GM18951 (cell line): ENCODE data around the gene NRBF2.
"Not testable (repeated sequence)": the region's sequence is repeated elsewhere in the genome, so short reads cannot be mapped to it uniquely, and the experiment has no call there.

ENCODE experiments used
- POLR2A ChIP-seq: IDR thresholded peaks from 4 replicates; pipeline ENCODE4 v1.6.1; 2011; ENCODE audit warnings: mild to moderate bottlenecking; ENCODE audit not compliant: insufficient read length, insufficient read depth; ENCODE audit errors: extremely low read depth
- in situ Hi-C: fragments of 300-500 bp; cut with MboI; formaldehyde crosslinking; loops from one replicate; pipeline ENCODE4 v1.12.0; 2022; ENCODE audit warnings: low sequenced_read_pairs, mixed read lengths, inconsistent platforms; ENCODE audit not compliant: unreplicated experiment

The NRBF2 gene

DNA sequence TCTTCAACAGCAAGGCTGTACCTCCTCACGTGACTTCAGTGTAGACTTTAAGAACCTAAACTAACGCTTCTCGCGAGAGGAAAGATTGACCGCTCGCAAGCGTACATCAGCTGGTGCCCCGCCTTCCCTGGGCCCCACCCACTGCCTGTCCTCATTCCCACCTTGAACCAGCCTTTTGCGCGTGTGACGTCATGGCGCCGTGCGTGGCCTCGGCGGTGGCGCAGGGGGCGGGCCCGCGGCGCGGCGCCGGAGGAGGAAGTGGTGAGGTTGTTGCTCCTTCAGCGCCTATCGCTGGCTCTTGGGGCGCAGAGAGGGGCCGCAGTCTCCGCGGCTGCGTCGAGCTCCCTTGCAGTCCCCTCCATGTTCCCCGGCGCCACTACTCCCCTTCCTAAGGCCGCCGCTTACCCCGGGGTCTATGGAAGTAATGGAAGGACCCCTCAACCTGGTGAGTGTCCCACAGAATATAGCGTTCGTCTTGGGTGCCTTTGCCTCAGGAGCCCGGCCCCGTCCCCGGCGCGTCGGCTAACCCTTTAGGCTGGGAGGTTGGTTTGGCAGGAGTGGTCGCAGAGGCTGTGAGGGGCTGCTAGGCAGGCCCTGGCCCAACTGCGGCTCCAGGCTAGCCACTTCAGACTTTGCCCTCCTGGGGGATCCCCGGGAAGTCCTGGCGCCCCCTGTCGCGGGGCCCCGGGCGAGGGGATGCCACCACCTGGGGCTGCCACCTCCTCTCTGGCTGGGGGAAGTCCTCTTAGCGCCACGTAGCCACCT is at the start of gene NRBF2:
TSS of gene NRBF2 (plus strand) at position 273 of the 765 bp plus-strand sequence. CDS start at position 416, 143 bp downstream.
- peak; percentile 97 for TF ChIP-seq POLR2A
- in situ Hi-C loops: no loop called here

DNA sequence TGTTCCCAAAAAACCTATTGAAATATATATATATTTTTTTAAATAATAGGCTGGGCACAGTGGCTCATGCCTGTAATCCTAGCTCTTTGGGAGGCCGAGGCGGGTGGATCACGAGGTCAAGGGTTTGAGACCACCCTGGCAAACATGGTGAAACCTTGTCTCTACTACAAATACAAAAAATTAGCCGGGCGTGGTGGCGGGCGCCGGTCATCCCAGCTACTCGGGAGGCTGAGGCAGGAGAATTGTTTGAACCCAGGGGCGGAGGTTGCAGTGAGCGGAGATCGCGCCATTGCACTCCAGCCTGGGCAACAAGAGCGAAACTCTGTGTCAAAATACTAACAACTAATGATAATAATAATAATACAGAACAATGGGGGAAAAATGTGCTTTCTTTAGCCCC is 49.7 kb upstream of the NRBF2 start:
- in situ Hi-C loops: not testable (repeated sequence)

DNA sequence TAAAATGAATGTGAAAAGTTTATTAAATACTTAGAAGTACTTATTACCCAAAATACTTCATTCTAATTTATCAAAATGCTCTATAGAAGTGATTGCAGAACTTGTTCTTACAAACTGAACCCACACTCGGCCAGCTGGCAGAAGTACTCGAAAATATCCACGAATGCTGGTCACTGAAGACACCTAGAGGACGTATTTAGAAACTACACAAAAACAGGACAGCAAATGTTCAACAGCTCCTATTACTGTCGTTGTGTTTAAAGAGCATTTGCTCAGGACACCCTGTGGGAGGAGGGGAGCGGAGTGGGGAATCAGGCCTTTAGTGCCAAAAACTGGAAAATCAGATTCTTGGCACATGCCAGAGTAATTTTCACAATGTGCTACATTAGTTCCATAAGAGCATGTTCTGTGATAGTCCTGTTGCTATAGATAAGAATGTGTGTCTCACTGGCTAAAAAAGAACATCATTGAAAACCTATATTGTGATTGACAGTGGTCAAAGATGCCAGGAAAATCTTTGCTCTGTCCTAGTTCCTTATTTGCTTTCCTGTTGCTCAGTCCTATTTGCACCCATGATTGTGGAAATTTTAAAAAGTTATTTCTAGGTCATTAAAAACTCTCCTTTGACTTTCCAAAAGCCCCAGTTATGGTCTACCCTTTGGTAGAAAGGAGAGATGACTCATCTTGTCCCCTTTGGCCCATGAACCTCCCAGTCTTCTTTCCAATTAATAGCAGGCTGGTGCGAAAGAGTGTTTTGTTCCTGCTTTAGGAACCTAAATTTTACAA is 49.0 kb upstream of the NRBF2 start:
- TF ChIP-seq POLR2A: no peak
- in situ Hi-C loops: no loop called here

DNA sequence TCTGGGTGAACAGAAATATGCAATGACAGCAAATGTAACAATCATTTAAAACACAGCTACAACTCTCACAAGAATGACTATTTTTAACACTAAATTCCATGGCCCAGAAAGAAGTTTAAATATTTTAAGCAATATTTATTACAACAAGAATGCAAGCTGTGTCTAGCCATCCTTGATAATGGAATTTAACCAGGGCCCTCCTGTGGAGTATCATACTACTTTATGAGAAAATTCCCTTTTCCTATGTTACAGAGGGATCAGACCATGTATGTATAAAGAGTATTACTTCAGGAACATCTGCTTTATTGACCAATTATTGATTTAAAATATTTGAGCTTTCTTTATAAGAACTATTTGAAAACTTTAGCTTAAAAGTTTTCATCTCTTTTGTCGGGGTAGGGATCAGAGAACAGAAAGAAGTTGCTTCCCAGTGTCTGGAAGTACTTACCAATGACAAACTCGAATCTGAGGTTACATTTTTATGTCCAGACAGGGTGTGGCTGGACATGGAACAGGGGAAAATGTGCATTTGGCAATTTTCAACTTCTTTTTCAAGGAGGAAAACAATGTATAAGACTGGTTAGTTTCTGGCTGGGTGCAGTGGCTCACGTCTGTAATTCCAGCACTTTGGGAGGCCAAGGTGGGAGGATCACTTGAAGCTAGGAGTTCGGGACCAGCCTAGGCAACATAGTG is 48.3 kb upstream of the NRBF2 start:
- in situ Hi-C loops: no loop called here
- no peak for TF ChIP-seq POLR2A

DNA sequence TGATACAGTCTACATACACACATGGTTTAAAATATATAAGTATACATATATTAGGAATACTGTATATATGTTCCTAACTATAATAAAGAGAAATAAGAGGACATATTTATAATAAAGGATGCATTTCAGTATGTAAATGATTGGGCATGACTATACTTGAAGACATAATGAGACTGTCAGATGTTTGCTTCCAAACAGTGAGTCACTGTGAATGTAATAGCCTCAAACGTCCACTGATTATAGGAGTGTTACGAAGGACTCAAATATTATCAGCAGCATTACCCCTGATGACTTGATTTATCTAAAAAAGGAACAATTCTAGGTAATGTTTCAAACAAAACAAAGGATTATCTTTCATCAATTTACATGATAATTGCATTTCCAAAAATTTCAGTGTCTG is 39.9 kb upstream of the NRBF2 start:
- no peak for TF ChIP-seq POLR2A
- in situ Hi-C loops: no loop called here

DNA sequence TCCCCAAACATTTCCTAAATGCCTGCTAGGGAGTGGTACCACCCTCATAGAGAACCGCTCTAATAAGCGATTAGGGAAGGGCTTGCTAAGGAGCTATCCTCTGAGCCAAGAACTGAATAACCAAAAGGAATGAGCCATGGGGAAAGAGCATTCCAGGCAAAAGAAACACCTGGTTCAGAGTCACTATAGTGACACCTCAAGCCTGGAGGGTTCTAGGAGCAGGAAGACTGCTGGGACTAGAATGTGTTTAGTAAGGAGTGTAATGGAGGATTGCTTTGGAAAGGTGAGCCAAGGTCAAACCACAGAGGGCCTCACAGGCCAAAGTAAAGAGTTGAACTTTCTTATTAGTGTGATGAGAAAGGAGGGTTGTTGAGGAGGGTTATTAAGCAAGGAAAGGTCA is 38.7 kb upstream of the NRBF2 start:
- in situ Hi-C loops: no loop called here
- TF ChIP-seq POLR2A: no peak

DNA sequence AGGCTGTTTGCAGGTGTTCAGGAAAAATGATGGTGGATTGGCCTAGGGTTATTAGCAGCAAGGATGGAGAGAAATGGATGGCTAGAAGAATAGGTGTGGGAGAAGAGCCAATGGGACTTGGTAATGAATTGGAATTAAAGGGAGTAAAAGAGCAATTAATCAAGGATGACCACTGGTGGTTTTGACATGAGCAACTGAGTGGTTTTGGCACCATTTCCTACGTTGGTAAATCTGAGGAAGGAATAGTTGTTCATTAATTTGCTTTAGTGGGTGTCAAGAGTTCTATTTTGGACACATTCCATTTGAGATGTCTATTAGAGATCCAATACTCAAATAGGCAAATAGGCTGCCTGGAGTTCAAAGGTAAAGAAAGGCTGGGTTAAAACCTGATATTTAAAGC is 38.2 kb upstream of the NRBF2 start:
- no peak for TF ChIP-seq POLR2A
- in situ Hi-C loops: no loop called here

DNA sequence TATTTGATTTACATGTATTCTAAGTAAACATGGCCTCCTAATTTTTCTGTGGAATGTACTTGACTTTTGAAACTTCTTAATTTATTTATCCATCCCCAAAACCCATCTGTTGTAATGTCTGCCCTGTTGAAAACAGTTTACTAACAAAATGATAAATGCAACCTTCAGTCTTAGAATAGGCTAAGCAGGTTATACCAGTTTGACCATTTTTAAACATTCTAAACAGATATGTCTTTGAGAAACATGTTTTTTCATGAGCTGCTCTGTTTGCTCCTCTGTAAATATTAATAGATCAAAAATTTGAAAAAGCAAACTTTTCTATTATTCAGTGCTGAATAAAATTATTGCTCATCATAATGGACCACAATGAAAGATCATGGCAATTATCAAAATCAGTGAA is 33.4 kb upstream of the NRBF2 start:
- in situ Hi-C loops: no loop called here
- no peak for TF ChIP-seq POLR2A

DNA sequence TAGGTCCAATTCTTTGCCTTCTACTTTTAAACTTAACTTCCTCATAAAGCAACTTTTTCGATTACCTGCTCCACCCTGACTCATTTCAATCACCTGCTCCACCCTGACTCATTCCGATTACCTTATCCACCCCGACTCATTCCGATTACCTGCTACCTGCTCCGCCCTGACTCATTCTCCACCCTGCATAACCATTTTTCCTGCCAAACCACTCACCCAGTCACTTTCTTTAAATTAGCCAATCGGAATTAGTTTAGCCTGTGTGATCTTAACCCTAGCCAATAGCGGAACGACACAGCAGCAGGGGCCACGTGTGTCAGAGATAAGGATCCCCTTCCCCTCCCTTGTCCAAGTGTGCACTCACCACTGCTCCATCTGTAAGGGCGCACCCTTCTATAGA is 32.0 kb upstream of the NRBF2 start:
- in situ Hi-C loops: not testable (repeated sequence)

DNA sequence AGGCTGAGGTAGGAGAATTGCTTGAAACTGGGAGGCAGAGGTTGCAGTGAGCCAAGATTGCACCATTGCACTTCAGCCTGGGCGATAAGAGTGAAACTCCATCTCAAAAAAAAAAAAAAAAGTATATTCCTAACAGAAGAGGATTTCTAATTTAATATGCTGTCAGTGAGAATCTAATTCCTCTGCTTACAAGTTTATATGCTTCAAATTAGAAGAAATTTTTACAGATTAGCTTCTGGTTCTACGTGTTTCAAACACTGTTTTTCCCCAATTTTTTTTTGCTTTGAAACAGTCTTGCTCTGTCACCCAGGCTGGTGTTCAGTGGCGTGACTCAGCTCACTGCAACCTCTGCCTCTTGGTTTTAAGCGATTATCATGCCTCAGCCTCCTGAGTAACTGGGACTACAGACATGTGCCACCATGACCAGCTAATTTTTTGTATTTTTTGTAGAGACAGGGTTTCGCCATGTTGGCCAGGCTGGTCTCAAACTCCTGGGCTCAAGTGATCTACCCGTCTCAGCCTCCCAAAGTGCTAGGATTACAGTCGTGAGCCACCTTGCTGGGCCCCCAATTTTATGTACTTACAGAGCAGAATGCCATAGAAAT is 30.7 kb upstream of the NRBF2 start:
- in situ Hi-C loops: not testable (repeated sequence)

DNA sequence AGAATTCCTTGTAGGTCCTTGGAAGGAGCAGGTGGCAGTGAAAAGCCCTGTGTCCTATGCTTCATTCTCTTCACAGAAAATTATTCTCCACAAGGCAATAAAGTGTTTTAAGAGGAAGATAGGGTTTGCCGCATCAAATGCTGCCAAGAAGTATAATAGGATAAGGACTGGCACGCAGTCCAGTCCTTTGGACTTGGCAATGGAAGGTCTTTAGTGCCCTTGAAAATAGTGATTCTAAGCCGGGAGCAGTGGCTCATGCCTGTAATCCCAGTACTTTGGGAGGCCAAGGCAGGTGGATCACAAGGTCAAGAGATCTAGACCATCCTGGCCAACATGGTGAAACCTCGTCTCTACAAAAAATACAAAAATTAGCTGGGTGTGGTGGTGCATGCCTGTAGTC is 29.9 kb upstream of the NRBF2 start:
- in situ Hi-C loops: not testable (repeated sequence)

DNA sequence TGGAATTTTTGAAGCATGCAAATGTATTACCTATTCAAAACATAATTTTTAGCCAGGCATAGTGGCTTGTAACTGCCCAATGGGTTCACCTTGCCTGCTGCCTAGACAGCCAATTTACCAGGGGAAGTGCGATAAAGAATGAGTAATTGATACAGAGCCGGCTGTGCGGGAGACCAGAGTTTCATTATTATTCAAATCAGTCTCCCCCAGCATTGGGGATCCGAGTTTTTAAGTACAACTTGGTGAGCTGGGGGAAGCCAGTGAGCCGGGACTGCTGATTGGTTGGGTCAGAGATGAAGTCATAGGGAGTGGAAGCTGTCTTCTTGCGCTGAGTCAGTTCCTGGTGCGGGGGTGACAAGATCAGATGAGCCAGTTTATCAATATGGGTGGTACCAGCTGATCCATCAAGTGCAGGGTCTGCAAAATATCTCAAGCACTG is 29.1 kb upstream of the NRBF2 start:
- in situ Hi-C loops: no loop called here
- no peak for TF ChIP-seq POLR2A

DNA sequence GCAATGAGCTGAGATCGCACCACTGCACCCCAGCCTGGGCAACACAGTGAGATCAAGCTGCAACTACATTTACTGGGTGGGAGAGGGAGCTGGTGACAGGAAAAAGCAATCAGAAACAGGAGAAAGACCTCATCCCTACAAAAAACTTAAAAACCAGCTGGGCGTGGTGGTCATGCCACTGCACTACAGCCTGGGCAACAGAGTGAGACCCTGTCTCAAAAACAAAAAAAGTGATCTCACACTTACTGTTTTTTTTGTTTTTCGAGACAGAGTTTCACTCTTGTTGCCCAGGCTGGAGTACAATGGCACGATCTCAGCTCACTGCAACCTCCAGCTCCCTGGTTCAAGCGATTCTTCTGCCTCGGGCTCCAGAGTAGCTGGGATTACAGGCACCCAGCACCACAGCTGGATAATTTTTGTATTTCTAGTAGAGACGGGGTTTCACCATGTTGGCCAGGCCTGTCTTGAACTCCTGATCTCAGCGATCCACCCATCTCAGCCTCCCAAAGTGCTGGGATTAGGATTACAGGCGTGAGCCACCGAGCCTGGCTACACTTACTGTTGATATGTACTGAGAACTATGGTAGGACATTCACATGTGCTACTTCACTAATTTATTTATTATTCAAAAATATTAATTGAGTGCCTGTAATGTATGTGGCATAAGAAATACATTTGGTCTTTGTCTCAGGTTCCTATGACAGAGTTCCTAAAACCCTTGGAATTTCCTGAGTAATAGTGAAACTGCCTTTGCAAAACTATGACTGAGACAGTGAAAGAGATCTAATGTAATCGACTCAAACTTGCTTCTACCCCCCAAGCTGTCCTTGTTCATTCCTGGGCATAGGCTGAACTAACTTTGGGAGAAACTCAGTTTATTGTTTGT is 27.7 kb upstream of the NRBF2 start:
- in situ Hi-C loops: no loop called here
- no peak for TF ChIP-seq POLR2A
